ENCODE measurements around the gene C11orf21.

- TF ChIP-seq CTCF (conservative IDR thresholded peaks at IDR 0.05 in 1 of 2, IDR thresholded peaks at IDR 0.05 in 1 of 2; ENCODE audit: extremely low read depth in 1 of 2, insufficient read depth in 1 of 2, low read depth in 1 of 2, low read length in 2 of 2) (no peak), EZH2 (IDR thresholded peaks at IDR 0.05; ENCODE audit: borderline replicate concordance, low read length) (no peak)
Observed at GRCh38 chr11:2303627-2304505, 2.1 kb upstream of the C11orf21 start.
